DOHH2 (cell line): ENCODE data around the gene DCP1A.

Source experiments
- EZH2phosphoT487 ChIP-seq: fragments of 200-600 bp; sonication (generic); IDR thresholded peaks from 2 replicates; pipeline ENCODE4 v1.6.1; 2017; ENCODE audit warnings: borderline replicate concordance, mild to moderate bottlenecking, antibody characterized with exemption, low read length, moderate library complexity, mixed read lengths
- TF ChIP-seq, protein P1 (sequence below): fragments of 200-600 bp; sonication (generic); IDR thresholded peaks from one replicate; pipeline ENCODE4 v1.5.1; 2014; ENCODE audit warnings: antibody characterized with exemption, mild to moderate bottlenecking, low read depth, low read length; ENCODE audit not compliant: poor library complexity, severe bottlenecking

DNA sequence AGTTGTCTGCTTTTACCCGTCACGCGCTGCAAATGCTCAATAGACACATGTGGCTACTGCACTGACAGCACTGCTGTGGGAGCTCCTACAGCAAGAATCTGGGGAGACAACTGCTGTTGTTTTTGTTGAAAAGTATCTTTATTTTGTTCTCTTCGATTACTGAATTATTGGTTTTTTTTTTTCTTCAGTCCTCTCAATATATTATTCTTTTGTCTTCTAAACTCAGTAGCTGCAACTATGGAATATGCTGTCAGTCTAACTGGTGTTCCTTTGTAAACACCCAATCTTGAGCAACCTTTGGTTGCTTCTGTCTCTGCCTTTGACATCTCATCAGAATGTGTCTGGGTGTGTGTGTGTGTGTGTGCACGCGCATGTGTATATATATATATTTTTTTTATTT is 12.6 kb downstream of the DCP1A start:
- TF ChIP-seq, protein P1, sequence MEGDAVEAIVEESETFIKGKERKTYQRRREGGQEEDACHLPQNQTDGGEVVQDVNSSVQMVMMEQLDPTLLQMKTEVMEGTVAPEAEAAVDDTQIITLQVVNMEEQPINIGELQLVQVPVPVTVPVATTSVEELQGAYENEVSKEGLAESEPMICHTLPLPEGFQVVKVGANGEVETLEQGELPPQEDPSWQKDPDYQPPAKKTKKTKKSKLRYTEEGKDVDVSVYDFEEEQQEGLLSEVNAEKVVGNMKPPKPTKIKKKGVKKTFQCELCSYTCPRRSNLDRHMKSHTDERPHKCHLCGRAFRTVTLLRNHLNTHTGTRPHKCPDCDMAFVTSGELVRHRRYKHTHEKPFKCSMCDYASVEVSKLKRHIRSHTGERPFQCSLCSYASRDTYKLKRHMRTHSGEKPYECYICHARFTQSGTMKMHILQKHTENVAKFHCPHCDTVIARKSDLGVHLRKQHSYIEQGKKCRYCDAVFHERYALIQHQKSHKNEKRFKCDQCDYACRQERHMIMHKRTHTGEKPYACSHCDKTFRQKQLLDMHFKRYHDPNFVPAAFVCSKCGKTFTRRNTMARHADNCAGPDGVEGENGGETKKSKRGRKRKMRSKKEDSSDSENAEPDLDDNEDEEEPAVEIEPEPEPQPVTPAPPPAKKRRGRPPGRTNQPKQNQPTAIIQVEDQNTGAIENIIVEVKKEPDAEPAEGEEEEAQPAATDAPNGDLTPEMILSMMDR, result no peak
- no peak for TF ChIP-seq EZH2phosphoT487
